NT2/D1 (cell line): ENCODE data around the gene ASPSCR1.
A peak's percentile ranks its signal among the peaks of the same experiment; 100 is the strongest.
"Not testable (repeated sequence)": the region's sequence is repeated elsewhere in the genome, so short reads cannot be mapped to it uniquely, and the experiment has no call there.

ENCODE experiments used
- DNase-seq: peaks from one replicate; pipeline ENCODE4 v3.0.0-alpha.2; 2011; ENCODE audit warnings: low read depth, low spot score
- H3K27me3 ChIP-seq: 2 replicates; pipeline ENCODE4 v1.6.0; 2011; ENCODE audit warnings: mild to moderate bottlenecking; ENCODE audit not compliant: insufficient read length, insufficient read depth
- H3K36me3 ChIP-seq: 2 replicates; pipeline ENCODE4 v1.6.1; 2011; ENCODE audit warnings: mild to moderate bottlenecking, low read length, mixed read lengths; ENCODE audit not compliant: insufficient read depth, insufficient read length
- H3K4me1 ChIP-seq: 2 replicates; pipeline ENCODE4 v1.5.1; 2011; ENCODE audit not compliant: insufficient read depth, insufficient read length
- H3K4me3 ChIP-seq: 2 replicates; pipeline ENCODE4 v1.5.1; 2011; ENCODE audit warnings: low read depth; ENCODE audit not compliant: insufficient read length
- H3K9ac ChIP-seq: 2 replicates; pipeline ENCODE4 v1.6.0; 2011; ENCODE audit warnings: low read depth; ENCODE audit not compliant: insufficient read length
- H3K9me3 ChIP-seq: 2 replicates; pipeline ENCODE4 v1.5.1; 2011; ENCODE audit warnings: mild to moderate bottlenecking, low read length; ENCODE audit not compliant: insufficient read depth
- SUZ12 ChIP-seq: IDR thresholded peaks from 2 replicates; pipeline ENCODE4 v1.6.1; 2011; ENCODE audit not compliant: insufficient read length, insufficient read depth; ENCODE audit errors: extremely low read depth
- YY1 ChIP-seq: IDR thresholded peaks from 2 replicates; pipeline ENCODE4 v1.6.1; 2011; ENCODE audit not compliant: insufficient read length, insufficient read depth
- ZNF274 ChIP-seq: IDR thresholded peaks from 2 replicates; pipeline ENCODE4 v1.6.1; 2011; ENCODE audit warnings: mild to moderate bottlenecking, low read depth, low read length

The ASPSCR1 gene

GRCh38 chr17:82035956-82036633, 58.7 kb downstream of the ASPSCR1 start:
- no peaks in the 10 kb centered on the region for H3K9me3 ChIP-seq
- peak overlapping the region; percentile 81 for H3K9ac ChIP-seq
- peaks cover 30% of the 10 kb centered on the region for H3K4me1 ChIP-seq
- no peak for DNase-seq
- peak overlapping the region; percentile 83 for H3K4me3 ChIP-seq
- TF ChIP-seq YY1 (no peak), SUZ12 (no peak), ZNF274 (no peak)
- H3K36me3 ChIP-seq = peaks cover 34% of the 10 kb centered on the region
- peaks cover 15% of the 10 kb centered on the region for H3K27me3 ChIP-seq

- Histone ChIP-seq H3K9ac (peak overlapping the region; percentile 81), H3K9me3 (no peaks in the 10 kb centered on the region), H3K4me1 (peaks cover 30% of the 10 kb centered on the region), H3K36me3 (peaks cover 34% of the 10 kb centered on the region), H3K27me3 (peaks cover 15% of the 10 kb centered on the region), H3K4me3 (peak overlapping the region; percentile 83)
- no peak for DNase-seq
- TF ChIP-seq SUZ12 (no peak), YY1 (no peak), ZNF274 (no peak)
These were observed 59.2 kb downstream of the ASPSCR1 start for GRCh38 chr17:82036634-82037091.

GRCh38 chr17:82037092-82037888, 59.9 kb downstream of the ASPSCR1 start, which contains the start of gene DCXR:
TSS of gene DCXR (minus strand) at chr17:82037697. CDS start at chr17:82037682, 15 bp downstream.
- TF ChIP-seq SUZ12 (no peak), YY1 (no peak), ZNF274 (no peak)
- H3K27me3 ChIP-seq = peaks cover 15% of the 10 kb centered on the region
- H3K4me3 ChIP-seq = peak within 1 kb of the TSS; percentile 83
- DNase-seq = peak; percentile 93
- peaks cover 28% of the 10 kb centered on the region for H3K4me1 ChIP-seq
- H3K9ac ChIP-seq = peak within 1 kb of the TSS; percentile 81
- peaks cover 34% of the 10 kb centered on the region for H3K36me3 ChIP-seq
- H3K9me3 ChIP-seq = no peaks in the 10 kb centered on the region

GRCh38 chr17:82037889-82038195, 60.4 kb downstream of the ASPSCR1 start:
- no peak for DNase-seq
- Histone ChIP-seq H3K36me3 (peaks cover 31% of the 10 kb centered on the region), H3K4me1 (peaks cover 28% of the 10 kb centered on the region), H3K9ac (peak overlapping the region; percentile 47), H3K9me3 (no peaks in the 10 kb centered on the region), H3K4me3 (no peak overlapping the region), H3K27me3 (peaks cover 17% of the 10 kb centered on the region)
- TF ChIP-seq SUZ12 (no peak), YY1 (no peak), ZNF274 (no peak)

GRCh38 chr17:82038796-82039409, 61.5 kb downstream of the ASPSCR1 start:
- H3K9ac ChIP-seq, H3K4me3 ChIP-seq, H3K9me3 ChIP-seq, DNase-seq: not testable (repeated sequence)
- Histone ChIP-seq H3K36me3 (peaks cover 21% of the 10 kb centered on the region), H3K4me1 (peaks cover 36% of the 10 kb centered on the region), H3K27me3 (peaks cover 17% of the 10 kb centered on the region)

- no peak for TF ChIP-seq YY1
- no peak for TF ChIP-seq SUZ12
- no peak for TF ChIP-seq ZNF274
- Histone ChIP-seq H3K4me3 (no peak overlapping the region), H3K9me3 (no peaks in the 10 kb centered on the region), H3K9ac (no peak overlapping the region), H3K27me3 (peaks cover 17% of the 10 kb centered on the region), H3K36me3 (peaks cover 19% of the 10 kb centered on the region), H3K4me1 (peaks cover 32% of the 10 kb centered on the region)
- DNase-seq = no peak
These were observed 62.4 kb downstream of the ASPSCR1 start for GRCh38 chr17:82039695-82040299.

- peaks cover 28% of the 10 kb centered on the region for H3K4me1 ChIP-seq
- no peak overlapping the region for H3K4me3 ChIP-seq
- H3K9ac ChIP-seq = no peak overlapping the region
- H3K27me3 ChIP-seq = peaks cover 14% of the 10 kb centered on the region
- H3K36me3 ChIP-seq = peaks cover 4% of the 10 kb centered on the region
- no peaks in the 10 kb centered on the region for H3K9me3 ChIP-seq
- TF ChIP-seq SUZ12 (no peak), ZNF274 (no peak), YY1 (no peak)
- DNase-seq = no peak
These were observed 63.9 kb downstream of the ASPSCR1 start for GRCh38 chr17:82041144-82041814.
